ENCODE data around the gene CDON.

The CDON gene

GRCh38 chr11:126104420-126104819 lies 41.8 kb upstream of the CDON start:
- no peak overlapping the region for H3K4me2 ChIP-seq (ENCODE audit: insufficient read depth, low read length)
- H3K27me3 ChIP-seq (ENCODE audit: insufficient read depth, low read length, poor library complexity), result no peaks in the 10 kb centered on the region
- no peaks in the 10 kb centered on the region for H4K20me1 ChIP-seq (ENCODE audit: insufficient read depth, low read length)
- H3K36me3 ChIP-seq (ENCODE audit: insufficient read depth, low read length), result no peaks in the 10 kb centered on the region
- ATAC-seq (ENCODE audit: insufficient read depth, low read depth), result no peak
- no peak overlapping the region for H3K27ac ChIP-seq (ENCODE audit: low read length)
- no peak overlapping the region for H3K9ac ChIP-seq (ENCODE audit: low read depth, low read length)
- no peak for DNase-seq
- no peaks in the 10 kb centered on the region for H3K9me3 ChIP-seq (ENCODE audit: insufficient read depth, low read length, severe bottlenecking)
- no peak overlapping the region for H3K4me3 ChIP-seq (ENCODE audit: low read depth in 1 of 2, low read length in 2 of 2)
- no peak overlapping the region for H2AFZ ChIP-seq (ENCODE audit: low read depth, low read length)
- H3K4me1 ChIP-seq (ENCODE audit: insufficient read depth, low read length), result no peaks in the 10 kb centered on the region
- H3K79me2 ChIP-seq (ENCODE audit: insufficient read depth, low read length), result no peaks in the 10 kb centered on the region
- TF ChIP-seq CTCF (IDR thresholded peaks at IDR 0.05; ENCODE audit: borderline replicate concordance, extremely low read depth, low read length, poor library complexity, severe bottlenecking), result no peak
- TF ChIP-seq EZH2 (IDR thresholded peaks at IDR 0.05; ENCODE audit: borderline replicate concordance, low read depth, low read length, severe bottlenecking), result no peak

- Histone ChIP-seq H3K9ac (ENCODE audit: low read depth, low read length) (no peak overlapping the region), H3K79me2 (ENCODE audit: insufficient read depth, low read length) (no peaks in the 10 kb centered on the region), H3K27ac (ENCODE audit: low read length) (no peak overlapping the region), H2AFZ (ENCODE audit: low read depth, low read length) (no peak overlapping the region), H3K4me1 (ENCODE audit: insufficient read depth, low read length) (no peaks in the 10 kb centered on the region), H3K27me3 (ENCODE audit: insufficient read depth, low read length, poor library complexity) (no peaks in the 10 kb centered on the region), H4K20me1 (ENCODE audit: insufficient read depth, low read length) (no peaks in the 10 kb centered on the region), H3K36me3 (ENCODE audit: insufficient read depth, low read length) (no peaks in the 10 kb centered on the region), H3K4me3 (ENCODE audit: low read depth in 1 of 2, low read length in 2 of 2) (no peak overlapping the region), H3K9me3 (ENCODE audit: insufficient read depth, low read length, severe bottlenecking) (no peaks in the 10 kb centered on the region), H3K4me2 (ENCODE audit: insufficient read depth, low read length) (no peak overlapping the region)
- DNase-seq, result no peak
- no peak for ATAC-seq (ENCODE audit: insufficient read depth, low read depth)
- TF ChIP-seq CTCF (IDR thresholded peaks at IDR 0.05; ENCODE audit: borderline replicate concordance, extremely low read depth, low read length, poor library complexity, severe bottlenecking) (no peak), EZH2 (IDR thresholded peaks at IDR 0.05; ENCODE audit: borderline replicate concordance, low read depth, low read length, severe bottlenecking) (no peak)
Observed at GRCh38 chr11:126103150-126103549, 40.5 kb upstream of the CDON start.

- TF ChIP-seq CTCF (IDR thresholded peaks at IDR 0.05; ENCODE audit: borderline replicate concordance, extremely low read depth, low read length, poor library complexity, severe bottlenecking) (no peak), EZH2 (IDR thresholded peaks at IDR 0.05; ENCODE audit: borderline replicate concordance, low read depth, low read length, severe bottlenecking) (no peak)
Observed at GRCh38 chr11:126102436-126102981, 39.8 kb upstream of the CDON start.

GRCh38 chr11:126101930-126102283 lies 39.2 kb upstream of the CDON start:
- no peak overlapping the region for H3K4me2 ChIP-seq (ENCODE audit: insufficient read depth, low read length)
- TF ChIP-seq CTCF (IDR thresholded peaks at IDR 0.05; ENCODE audit: borderline replicate concordance, extremely low read depth, low read length, poor library complexity, severe bottlenecking), result no peak
- TF ChIP-seq EZH2 (IDR thresholded peaks at IDR 0.05; ENCODE audit: borderline replicate concordance, low read depth, low read length, severe bottlenecking), result no peak
- no peaks in the 10 kb centered on the region for H3K27me3 ChIP-seq (ENCODE audit: insufficient read depth, low read length, poor library complexity)
- H3K4me1 ChIP-seq (ENCODE audit: insufficient read depth, low read length), result no peaks in the 10 kb centered on the region
- no peaks in the 10 kb centered on the region for H3K79me2 ChIP-seq (ENCODE audit: insufficient read depth, low read length)
- no peak overlapping the region for H3K27ac ChIP-seq (ENCODE audit: low read length)
- H3K9me3 ChIP-seq (ENCODE audit: insufficient read depth, low read length, severe bottlenecking), result no peaks in the 10 kb centered on the region
- H3K36me3 ChIP-seq (ENCODE audit: insufficient read depth, low read length), result no peaks in the 10 kb centered on the region
- H3K9ac ChIP-seq (ENCODE audit: low read depth, low read length), result no peak overlapping the region
- H3K4me3 ChIP-seq (ENCODE audit: low read depth in 1 of 2, low read length in 2 of 2), result no peak overlapping the region
- H2AFZ ChIP-seq (ENCODE audit: low read depth, low read length), result no peak overlapping the region
- no peaks in the 10 kb centered on the region for H4K20me1 ChIP-seq (ENCODE audit: insufficient read depth, low read length)
- DNase-seq (no peak), ATAC-seq (ENCODE audit: insufficient read depth, low read depth) (no peak)

More at GRCh38 chr11:126102436-126102981, 39.8 kb upstream of the CDON start:
- ATAC-seq (ENCODE audit: insufficient read depth, low read depth) (no peak), DNase-seq (no peak)
- H3K36me3 ChIP-seq (ENCODE audit: insufficient read depth, low read length), result no peaks in the 10 kb centered on the region
- no peaks in the 10 kb centered on the region for H3K27me3 ChIP-seq (ENCODE audit: insufficient read depth, low read length, poor library complexity)
- H3K9me3 ChIP-seq (ENCODE audit: insufficient read depth, low read length, severe bottlenecking), result no peaks in the 10 kb centered on the region
- no peak overlapping the region for H3K9ac ChIP-seq (ENCODE audit: low read depth, low read length)
- H3K4me1 ChIP-seq (ENCODE audit: insufficient read depth, low read length), result no peaks in the 10 kb centered on the region
- no peaks in the 10 kb centered on the region for H4K20me1 ChIP-seq (ENCODE audit: insufficient read depth, low read length)
- no peak overlapping the region for H2AFZ ChIP-seq (ENCODE audit: low read depth, low read length)
- H3K27ac ChIP-seq (ENCODE audit: low read length), result no peak overlapping the region
- no peak overlapping the region for H3K4me3 ChIP-seq (ENCODE audit: low read depth in 1 of 2, low read length in 2 of 2)
- no peak overlapping the region for H3K4me2 ChIP-seq (ENCODE audit: insufficient read depth, low read length)
- H3K79me2 ChIP-seq (ENCODE audit: insufficient read depth, low read length), result no peaks in the 10 kb centered on the region

Measured in DND-41 (cell line).